Upper lobe of left lung (tissue), 4 donors: ENCODE measurements around the gene CAPN5.

Experiments used
- CTCF ChIP-seq, 6 experiments: fragments of 450-650 bp in 4 of 6; fragments of 200-600 bp in 2 of 6; sonication (generic) in 2 of 6; IDR thresholded peaks; one replicate each; pipeline ENCODE4 v1.5.1; 2016 to 2019; ENCODE audit warnings: antibody characterized with exemption in 6 of 6
- POLR2A ChIP-seq, 4 donors: fragments of 450-650 bp; IDR thresholded peaks; one replicate each; pipeline ENCODE4 v1.5.1; 2016 to 2017; ENCODE audit warnings: antibody characterized with exemption in 4 of 4, mild to moderate bottlenecking in 2 of 4
- POLR2AphosphoS5 ChIP-seq, 2 donors: sonication (generic); formaldehyde crosslinking; IDR thresholded peaks; one replicate each; pipeline ENCODE4 v1.5.1; 2017; ENCODE audit warnings: antibody characterized with exemption in 2 of 2

GRCh38 chr11:77054084-77054483 is 12.7 kb upstream of the CAPN5 start:
- TF ChIP-seq POLR2AphosphoS5 (IDR thresholded peaks at IDR 0.05) (no peak), CTCF (IDR thresholded peaks at IDR 0.05) (no peak), POLR2A (IDR thresholded peaks at IDR 0.05) (no peak)
